Liver (tissue), 9 donors: Measurements from ENCODE around the gene CREB5. TPM values are rescaled to one million over a fixed set of nuclear protein-coding genes. Genes with fewer than 3 reads are reported as not detected.
A peak's percentile ranks its signal among the peaks of the same experiment; 100 is the strongest.

Source experiments
- DNase-seq: peaks from one replicate; pipeline ENCODE4 v3.0.0-alpha.2; 2017; ENCODE audit warnings: low spot score
- H3K27ac ChIP-seq, 2 donors: one replicate each; pipeline ENCODE4 v1.7.0; 2013; ENCODE audit warnings: inconsistent platforms in 2 of 2, low read length in 2 of 2, control low read depth in 1 of 2, low read depth in 1 of 2, mild to moderate bottlenecking in 1 of 2
- H3K27me3 ChIP-seq, 4 donors: one replicate each; pipeline versions ENCODE4 v1.6.1 to v1.7.0; 2013; ENCODE audit warnings: low read length in 3 of 4, inconsistent platforms in 1 of 4, mild to moderate bottlenecking in 1 of 4, moderate library complexity in 1 of 4; ENCODE audit not compliant: control insufficient read depth in 4 of 4, insufficient read depth in 4 of 4
- H3K36me3 ChIP-seq, 4 donors: one replicate each; pipeline versions ENCODE4 v1.6.1 to v1.7.0; 2013; ENCODE audit warnings: low read length in 3 of 4, mild to moderate bottlenecking in 3 of 4, low read depth in 1 of 4, moderate library complexity in 1 of 4; ENCODE audit not compliant: control insufficient read depth in 4 of 4, insufficient read depth in 3 of 4
- H3K4me1 ChIP-seq, 4 donors: one replicate each; pipeline versions ENCODE4 v1.6.1 to v1.7.0; 2013; ENCODE audit warnings: low read length in 3 of 4, mild to moderate bottlenecking in 3 of 4, moderate library complexity in 1 of 4; ENCODE audit not compliant: control insufficient read depth in 4 of 4, insufficient read depth in 4 of 4
- H3K4me3 ChIP-seq, 3 donors: one replicate each; pipeline versions ENCODE4 v1.6.1 to v1.7.0; 2013; ENCODE audit warnings: low read length in 3 of 3, control low read depth in 1 of 3, low read depth in 1 of 3, mild to moderate bottlenecking in 1 of 3
- H3K9ac ChIP-seq, 2 donors: one replicate each; pipeline ENCODE4 v1.7.0; 2013; ENCODE audit warnings: low read length in 2 of 2, mild to moderate bottlenecking in 2 of 2, moderate library complexity in 2 of 2, control low read depth in 1 of 2, low read depth in 1 of 2
- H3K9me3 ChIP-seq, 4 donors: one replicate each; pipeline versions ENCODE4 v1.6.1 to v1.7.0; 2013; ENCODE audit warnings: low read length in 3 of 4; ENCODE audit not compliant: control insufficient read depth in 4 of 4
- EGR1 ChIP-seq, 2 donors: IDR thresholded peaks; 2 replicates each; pipeline ENCODE4 v1.6.1; 2016 to 2018; ENCODE audit warnings: antibody characterized with exemption in 2 of 2, low read depth in 2 of 2
- FOXA1 ChIP-seq: IDR thresholded peaks from 2 replicates; pipeline ENCODE4 v1.6.1; 2016; ENCODE audit warnings: antibody characterized with exemption
- FOXA2 ChIP-seq: IDR thresholded peaks from 2 replicates; pipeline ENCODE4 v1.6.1; 2016; ENCODE audit warnings: antibody characterized with exemption
- HNF4A ChIP-seq, 2 donors: conservative IDR thresholded peaks; 2 replicates each; pipeline ENCODE4 v1.6.1; 2016; ENCODE audit warnings: antibody characterized with exemption in 2 of 2, mild to moderate bottlenecking in 2 of 2
- HNF4G ChIP-seq: IDR thresholded peaks from 2 replicates; pipeline ENCODE4 v1.6.1; 2016; ENCODE audit warnings: antibody characterized with exemption
- JUND ChIP-seq, 2 donors: IDR thresholded peaks; 2 replicates each; pipeline ENCODE4 v1.6.1; 2016; ENCODE audit warnings: antibody characterized with exemption in 2 of 2
- NR2F2 ChIP-seq: IDR thresholded peaks from 2 replicates; pipeline ENCODE4 v1.6.1; 2016; ENCODE audit warnings: antibody characterized with exemption
- RAD21 ChIP-seq, 2 donors: IDR thresholded peaks; 2 replicates each; pipeline ENCODE4 v1.6.1; 2016; ENCODE audit warnings: antibody characterized with exemption in 2 of 2, mild to moderate bottlenecking in 2 of 2
- RXRA ChIP-seq, 2 donors: IDR thresholded peaks; 2 replicates each; pipeline ENCODE4 v1.6.1; 2017 to 2018; ENCODE audit warnings: antibody characterized with exemption in 2 of 2, mild to moderate bottlenecking in 1 of 2
- SP1 ChIP-seq: IDR thresholded peaks from 2 replicates; pipeline ENCODE4 v1.6.1; 2018; ENCODE audit warnings: antibody characterized with exemption, mild to moderate bottlenecking
- TAF1 ChIP-seq: conservative IDR thresholded peaks from 2 replicates; pipeline ENCODE4 v1.6.1; 2016; ENCODE audit warnings: antibody characterized with exemption, mild to moderate bottlenecking
- YY1 ChIP-seq: IDR thresholded peaks from 2 replicates; pipeline ENCODE4 v1.6.1; 2016; ENCODE audit warnings: antibody characterized with exemption, mild to moderate bottlenecking
- WGBS: extraction: QIAGEN DNeasy Blood & Tissue Kit; methylation state at CpG from one replicate; pipeline ENCODE4 v1.1.7; 2013; 5-methylcytosine and 5-hydroxymethylcytosine counted together
- polyA plus RNA-seq, 2 donors: library from polyadenylated mRNA; stranded (reverse) in 1 of 2; unstranded in 1 of 2; fragments of 200-250 nt in 1 of 2; fragments of >200 nt in 1 of 2; fragmentation: Nextera tagmentation in 1 of 2; extraction: Ambion mirVana in 1 of 2; gene quantifications; one replicate each; pipeline versions ENCODE4 v1.2.1 to v1.2.3, GENCODE V29; 2013 to 2015
- total RNA-seq, 2 donors: library from RNA; depleted of rRNA; stranded (reverse); fragments of >200 nt; gene quantifications; one replicate each; pipeline ENCODE4 v1.2.3, GENCODE V29; 2014
- TF ChIP-seq, protein P1 (sequence below): IDR thresholded peaks from 2 replicates; pipeline ENCODE4 v1.6.1; 2016; ENCODE audit warnings: antibody characterized with exemption
- TF ChIP-seq, protein P2 (sequence below): IDR thresholded peaks from 2 replicates; pipeline ENCODE4 v1.6.1; 2016; ENCODE audit warnings: antibody characterized with exemption
- TF ChIP-seq, protein P3 (sequence below): IDR thresholded peaks from 2 replicates; pipeline ENCODE4 v1.6.1; 2016; ENCODE audit warnings: antibody characterized with exemption, mild to moderate bottlenecking
- TF ChIP-seq, protein P4 (sequence below): fragments of 150-350 bp; IDR thresholded peaks from 2 replicates; pipeline ENCODE4 v1.5.1; 2017; ENCODE audit warnings: improper control_type of control experiment, low read depth, low read length; ENCODE audit not compliant: missing input control
- donor health status: healthy.
- donor health status: healthy.
- donor health status: healthy.
- donor health status: healthy.
- donor health status: healthy.

Gene CREB5
- total and polyA plus RNA-seq, 4 donors: 0.25 to 0.92 (median 0.67) TPM

DNA sequence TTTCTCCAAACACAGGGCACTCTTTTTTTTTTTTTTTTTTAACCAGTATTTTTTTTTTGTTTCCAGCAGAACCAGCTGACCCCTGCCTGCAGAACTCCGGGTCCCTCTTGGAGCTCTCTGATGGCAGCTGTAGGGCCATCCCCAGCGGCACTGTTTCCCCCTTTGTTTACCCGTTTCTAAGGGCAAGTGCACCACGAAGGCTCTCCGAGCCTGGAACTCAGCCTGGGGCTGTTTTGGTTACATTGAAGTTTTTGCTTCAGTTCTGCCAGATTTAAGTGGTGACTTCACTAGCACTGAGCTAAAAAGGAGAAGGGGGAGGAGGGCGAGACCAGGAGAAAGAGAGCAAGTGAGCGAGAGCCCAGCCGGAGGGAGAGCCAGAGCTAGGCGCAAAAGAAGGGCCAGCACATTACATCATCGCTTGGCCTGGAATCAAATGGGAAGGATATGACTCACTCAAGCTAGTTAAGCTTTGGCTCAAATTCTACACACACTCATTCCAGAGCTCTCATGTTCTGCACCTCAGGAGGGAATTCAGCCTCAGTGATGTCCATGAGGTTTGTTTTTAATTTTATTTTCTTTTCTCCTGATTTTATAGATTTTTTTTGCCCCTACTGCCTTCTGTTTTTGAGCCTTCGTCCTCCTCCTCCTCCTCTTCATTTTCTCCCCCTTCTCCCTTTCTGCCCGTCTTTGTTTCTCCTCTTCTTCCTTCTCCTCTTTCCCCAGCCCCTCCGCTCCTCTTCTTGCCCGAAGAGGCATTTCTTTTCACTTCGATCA is 273.5 kb downstream of the CREB5 start:
- Histone ChIP-seq H3K4me3 (peak overlapping the region in 2 of 3 donors; percentile 18 to 37), H3K9ac (peak overlapping the region; percentile 22 to 63), H3K4me1 (peaks cover 0 to 2% (median 0%) of the 10 kb centered on the region in 4 donors), H3K27me3 (peaks cover 0 to 4% (median 0%) of the 10 kb centered on the region in 4 donors), H3K9me3 (no peaks in the 10 kb centered on the region), H3K36me3 (no peaks in the 10 kb centered on the region), H3K27ac (peak overlapping the region; percentile 57 to 70)
- TF ChIP-seq, protein P1, sequence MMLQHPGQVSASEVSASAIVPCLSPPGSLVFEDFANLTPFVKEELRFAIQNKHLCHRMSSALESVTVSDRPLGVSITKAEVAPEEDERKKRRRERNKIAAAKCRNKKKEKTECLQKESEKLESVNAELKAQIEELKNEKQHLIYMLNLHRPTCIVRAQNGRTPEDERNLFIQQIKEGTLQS: peak; percentile 91
- peak; percentile 32 for TF ChIP-seq SP1
- peak; percentile 99 for TF ChIP-seq JUND (IDR thresholded peaks at IDR 0.05)
- no peak for TF ChIP-seq HNF4G
- TF ChIP-seq, protein P2, sequence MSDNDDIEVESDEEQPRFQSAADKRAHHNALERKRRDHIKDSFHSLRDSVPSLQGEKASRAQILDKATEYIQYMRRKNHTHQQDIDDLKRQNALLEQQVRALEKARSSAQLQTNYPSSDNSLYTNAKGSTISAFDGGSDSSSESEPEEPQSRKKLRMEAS: no peak
- TF ChIP-seq TAF1: peak; percentile 42
- TF ChIP-seq NR2F2: peak; percentile 8
- TF ChIP-seq RAD21 (IDR thresholded peaks at IDR 0.05): peak; percentile 31 to 39
- TF ChIP-seq, protein P3, sequence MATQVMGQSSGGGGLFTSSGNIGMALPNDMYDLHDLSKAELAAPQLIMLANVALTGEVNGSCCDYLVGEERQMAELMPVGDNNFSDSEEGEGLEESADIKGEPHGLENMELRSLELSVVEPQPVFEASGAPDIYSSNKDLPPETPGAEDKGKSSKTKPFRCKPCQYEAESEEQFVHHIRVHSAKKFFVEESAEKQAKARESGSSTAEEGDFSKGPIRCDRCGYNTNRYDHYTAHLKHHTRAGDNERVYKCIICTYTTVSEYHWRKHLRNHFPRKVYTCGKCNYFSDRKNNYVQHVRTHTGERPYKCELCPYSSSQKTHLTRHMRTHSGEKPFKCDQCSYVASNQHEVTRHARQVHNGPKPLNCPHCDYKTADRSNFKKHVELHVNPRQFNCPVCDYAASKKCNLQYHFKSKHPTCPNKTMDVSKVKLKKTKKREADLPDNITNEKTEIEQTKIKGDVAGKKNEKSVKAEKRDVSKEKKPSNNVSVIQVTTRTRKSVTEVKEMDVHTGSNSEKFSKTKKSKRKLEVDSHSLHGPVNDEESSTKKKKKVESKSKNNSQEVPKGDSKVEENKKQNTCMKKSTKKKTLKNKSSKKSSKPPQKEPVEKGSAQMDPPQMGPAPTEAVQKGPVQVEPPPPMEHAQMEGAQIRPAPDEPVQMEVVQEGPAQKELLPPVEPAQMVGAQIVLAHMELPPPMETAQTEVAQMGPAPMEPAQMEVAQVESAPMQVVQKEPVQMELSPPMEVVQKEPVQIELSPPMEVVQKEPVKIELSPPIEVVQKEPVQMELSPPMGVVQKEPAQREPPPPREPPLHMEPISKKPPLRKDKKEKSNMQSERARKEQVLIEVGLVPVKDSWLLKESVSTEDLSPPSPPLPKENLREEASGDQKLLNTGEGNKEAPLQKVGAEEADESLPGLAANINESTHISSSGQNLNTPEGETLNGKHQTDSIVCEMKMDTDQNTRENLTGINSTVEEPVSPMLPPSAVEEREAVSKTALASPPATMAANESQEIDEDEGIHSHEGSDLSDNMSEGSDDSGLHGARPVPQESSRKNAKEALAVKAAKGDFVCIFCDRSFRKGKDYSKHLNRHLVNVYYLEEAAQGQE: no peak
- no peak for TF ChIP-seq RXRA (IDR thresholded peaks at IDR 0.05)
- TF ChIP-seq FOXA1: no peak
- TF ChIP-seq, protein P4, sequence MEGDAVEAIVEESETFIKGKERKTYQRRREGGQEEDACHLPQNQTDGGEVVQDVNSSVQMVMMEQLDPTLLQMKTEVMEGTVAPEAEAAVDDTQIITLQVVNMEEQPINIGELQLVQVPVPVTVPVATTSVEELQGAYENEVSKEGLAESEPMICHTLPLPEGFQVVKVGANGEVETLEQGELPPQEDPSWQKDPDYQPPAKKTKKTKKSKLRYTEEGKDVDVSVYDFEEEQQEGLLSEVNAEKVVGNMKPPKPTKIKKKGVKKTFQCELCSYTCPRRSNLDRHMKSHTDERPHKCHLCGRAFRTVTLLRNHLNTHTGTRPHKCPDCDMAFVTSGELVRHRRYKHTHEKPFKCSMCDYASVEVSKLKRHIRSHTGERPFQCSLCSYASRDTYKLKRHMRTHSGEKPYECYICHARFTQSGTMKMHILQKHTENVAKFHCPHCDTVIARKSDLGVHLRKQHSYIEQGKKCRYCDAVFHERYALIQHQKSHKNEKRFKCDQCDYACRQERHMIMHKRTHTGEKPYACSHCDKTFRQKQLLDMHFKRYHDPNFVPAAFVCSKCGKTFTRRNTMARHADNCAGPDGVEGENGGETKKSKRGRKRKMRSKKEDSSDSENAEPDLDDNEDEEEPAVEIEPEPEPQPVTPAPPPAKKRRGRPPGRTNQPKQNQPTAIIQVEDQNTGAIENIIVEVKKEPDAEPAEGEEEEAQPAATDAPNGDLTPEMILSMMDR: no peak
- TF ChIP-seq FOXA2: no peak
- peak; percentile 37 for TF ChIP-seq YY1
- TF ChIP-seq HNF4A (conservative IDR thresholded peaks at IDR 0.05): peak in 1 of 2 donors; percentile 15
- WGBS: 20% methylated on average over 15 of the region's 15 CpGs
- DNase-seq: peak; percentile 38

DNA sequence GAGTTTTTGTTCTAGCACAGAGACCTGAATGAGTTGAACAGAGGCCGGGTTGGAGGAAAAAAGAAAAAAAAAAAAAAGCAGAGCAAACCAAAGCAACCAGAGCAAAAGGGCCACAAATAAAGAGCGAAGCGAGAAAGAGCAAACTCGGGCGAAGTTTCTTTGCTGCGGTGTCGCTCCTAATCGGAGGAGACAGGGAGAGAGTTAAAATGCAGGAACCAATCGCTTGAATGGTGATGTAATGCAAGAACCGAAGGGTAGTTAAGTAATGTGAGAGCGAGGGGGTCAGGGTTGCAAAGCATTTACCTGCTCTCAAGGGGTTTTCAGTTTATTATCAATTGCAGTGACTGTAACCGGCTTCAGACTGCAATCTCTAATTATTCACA is 274.1 kb downstream of the CREB5 start:
- DNase-seq: no peak
- WGBS: 13% methylated on average over 12 of the region's 12 CpGs
- H3K36me3 ChIP-seq: no peaks in the 10 kb centered on the region
- peak overlapping the region; percentile 22 to 63 for H3K9ac ChIP-seq
- H3K27ac ChIP-seq: peak overlapping the region; percentile 57 to 70
- H3K4me3 ChIP-seq: peak overlapping the region in 2 of 3 donors; percentile 18 to 37
- peaks cover 0 to 4% (median 0%) of the 10 kb centered on the region in 4 donors for H3K27me3 ChIP-seq
- TF ChIP-seq TAF1 (no peak), FOXA1 (no peak), FOXA2 (no peak), RXRA (IDR thresholded peaks at IDR 0.05) (no peak), JUND (IDR thresholded peaks at IDR 0.05) (no peak), EGR1 (IDR thresholded peaks at IDR 0.05; ENCODE audit: low read depth in 2 of 2) (no peak), NR2F2 (no peak), SP1 (no peak), RAD21 (IDR thresholded peaks at IDR 0.05) (no peak), HNF4A (conservative IDR thresholded peaks at IDR 0.05) (no peak)
- TF ChIP-seq, protein P2: no peak
- TF ChIP-seq, protein P4: no peak
- H3K9me3 ChIP-seq: no peaks in the 10 kb centered on the region
- peaks cover 0 to 2% (median 0%) of the 10 kb centered on the region in 4 donors for H3K4me1 ChIP-seq
